C4-2B (cell line): ENCODE measurements around the gene ADAP1.

ENCODE experiments used
- H3K27ac ChIP-seq: fragments of 450-650 bp; 2 replicates; pipeline ENCODE4 v1.5.1; 2017
- CTCF ChIP-seq: fragments of 450-650 bp; conservative IDR thresholded peaks from 2 replicates; pipeline ENCODE4 v1.5.1; 2017; ENCODE audit warnings: mild to moderate bottlenecking
- ZFX ChIP-seq: fragments of 450-650 bp; IDR thresholded peaks from 2 replicates; pipeline ENCODE4 v1.6.1; 2017

Gene ADAP1

GRCh38 chr7:879706-880105 is 74.8 kb downstream of the ADAP1 start:
- TF ChIP-seq ZFX (no peak), CTCF (no peak)
- H3K27ac ChIP-seq: peak overlapping the region; percentile 86

- TF ChIP-seq ZFX: no peak
- TF ChIP-seq CTCF: no peak
- H3K27ac ChIP-seq: peak overlapping the region; percentile 86
These were observed 75.4 kb downstream of the ADAP1 start for GRCh38 chr7:879093-879492.

GRCh38 chr7:877312-878232 is 76.9 kb downstream of the ADAP1 start:
- peak overlapping the region; percentile 86 for H3K27ac ChIP-seq

GRCh38 chr7:876972-877311 is 77.5 kb downstream of the ADAP1 start:
- H3K27ac ChIP-seq: peak overlapping the region; percentile 86
- TF ChIP-seq CTCF: no peak
- peak; percentile 58; the same call in 1 of the 2 replicates for TF ChIP-seq ZFX

More at GRCh38 chr7:877312-878232, 76.9 kb downstream of the ADAP1 start:
- TF ChIP-seq CTCF (no peak), ZFX (no peak)

GRCh38 chr7:876077-876971 is 78.2 kb downstream of the ADAP1 start, which contains the start of gene GET4:
Gene GET4 (plus strand): TSS chr7:876554. CDS start chr7:876646, 92 bp downstream.
- peak within 1 kb of the TSS; percentile 86 for H3K27ac ChIP-seq
- peak; percentile 71 for TF ChIP-seq ZFX
- TF ChIP-seq CTCF: no peak; the same call in 1 of the 2 replicates

GRCh38 chr7:875476-876076 is 78.9 kb downstream of the ADAP1 start:
- peak overlapping the region; percentile 86 for H3K27ac ChIP-seq
- TF ChIP-seq ZFX (no peak), CTCF (no peak)
